Activated effector memory CD4-positive, alpha-beta T cell treated with Interleukin-2 at 50 U/mL for 16 hours (primary cell): ENCODE results near the gene RFXAP.

Source experiments
- DNase-seq: peaks from one replicate; pipeline ENCODE4 v3.0.0-alpha.2; 2020

RFXAP gene

DNA sequence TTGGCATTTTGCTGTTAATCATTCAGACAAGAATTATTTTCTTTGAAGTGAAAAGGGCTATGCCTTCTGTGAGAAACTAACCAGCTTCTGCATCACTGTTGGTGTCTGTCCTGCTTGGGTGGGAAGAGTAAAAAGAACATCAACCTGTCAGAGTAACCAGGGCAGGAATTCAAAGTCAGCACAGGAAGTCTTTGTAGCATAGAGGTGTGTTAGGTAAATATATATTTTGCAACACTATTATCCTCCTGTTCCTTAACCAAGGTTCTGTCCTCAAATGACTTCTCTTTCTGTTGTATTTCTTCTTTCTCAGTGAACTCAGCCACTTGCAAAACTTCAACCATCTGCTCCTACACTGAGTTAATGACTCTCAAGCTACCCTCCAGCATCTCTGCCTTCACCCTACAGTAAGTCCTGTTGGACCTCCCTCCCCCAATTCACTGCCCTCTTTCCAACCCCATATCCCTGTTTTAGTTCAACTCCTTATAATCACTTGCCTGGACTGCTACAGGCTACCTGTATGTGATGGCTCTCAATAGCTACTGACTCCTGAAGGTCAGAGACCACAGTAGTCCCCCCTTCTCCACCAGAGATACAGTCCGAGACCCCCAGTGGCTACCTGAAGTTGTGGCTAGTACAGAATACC is 51.1 kb downstream of the RFXAP start:
- no peak for DNase-seq

- DNase-seq, result no peak
Observed at GRCh38 chr13:36872621-36873020, 53.6 kb downstream of the RFXAP start.

DNA sequence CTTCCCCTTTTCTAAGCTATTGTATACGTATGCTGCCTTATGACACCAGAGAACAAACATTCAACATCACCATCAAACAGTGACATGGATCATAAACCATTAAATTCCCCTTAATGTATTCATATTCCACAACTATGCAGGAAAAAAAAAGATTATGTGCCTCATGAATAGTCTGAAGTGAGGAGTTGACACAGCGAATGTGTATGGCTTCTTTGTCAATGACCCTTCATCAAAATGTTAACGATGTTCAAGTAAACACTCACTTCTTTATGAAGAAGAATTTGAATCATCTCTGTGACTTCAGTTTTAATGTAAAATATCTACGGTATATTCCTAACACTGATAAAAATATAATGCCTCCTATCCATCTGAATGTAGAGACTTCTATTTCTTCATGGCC is 56.4 kb downstream of the RFXAP start:
- DNase-seq, result no peak

DNA sequence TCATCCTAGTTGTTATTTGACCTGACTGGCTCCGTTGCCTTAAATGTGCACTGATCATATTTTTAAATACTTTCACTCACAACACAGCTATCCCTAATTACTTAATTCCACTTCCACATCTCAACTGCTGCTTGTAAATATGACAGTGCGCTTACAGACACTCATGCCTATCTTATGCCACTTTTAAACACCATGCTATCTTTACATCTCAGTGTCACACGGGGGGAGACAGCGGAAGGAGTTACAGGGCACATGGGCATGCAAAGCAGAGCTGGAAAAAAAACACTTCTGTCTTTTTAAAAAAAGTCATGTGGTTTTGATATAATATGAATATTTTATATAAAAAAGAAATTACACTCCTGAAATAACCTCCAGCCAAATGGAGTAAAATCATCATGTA is 56.9 kb downstream of the RFXAP start:
- DNase-seq, result no peak
